ENCODE data around the gene GPD2.
"Not testable (repeated sequence)": the region's sequence is repeated elsewhere in the genome, so short reads cannot be mapped to it uniquely, and the experiment has no call there.

GPD2 gene

DNA sequence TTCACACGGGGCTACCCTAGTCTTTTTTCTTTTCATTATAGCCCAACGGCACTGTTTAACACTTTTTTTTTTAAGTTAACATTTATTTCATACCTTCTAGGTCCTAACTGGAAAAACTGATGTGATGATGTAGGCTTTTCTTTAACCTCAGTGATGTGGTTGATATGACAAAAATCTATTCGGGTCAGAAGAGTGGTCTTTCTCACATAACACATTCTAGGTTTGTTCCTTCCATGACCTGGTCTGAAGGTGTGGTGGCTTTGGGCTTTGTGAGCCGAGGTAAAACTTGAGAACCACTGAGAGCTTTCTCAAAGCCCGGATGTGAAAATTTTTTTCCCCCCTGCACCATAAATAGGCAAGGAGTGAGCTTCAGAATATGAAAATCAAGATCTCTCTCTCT, 44.2 kb downstream of the GPD2 start:
- 95% methylated on average over 2 of the region's 5 CpGs for WGBS
- Histone ChIP-seq H3K27ac (ENCODE audit: low read depth, low read length) (no peak overlapping the region), H3K4me1 (ENCODE audit: insufficient read depth, low read length) (peaks cover 24% of the 10 kb centered on the region), H3K36me3 (ENCODE audit: insufficient read depth, low read length) (no peaks in the 10 kb centered on the region), H3K9ac (ENCODE audit: low read depth, low read length) (no peak overlapping the region), H3K4me3 (ENCODE audit: low read length) (no peak overlapping the region), H3K27me3 (ENCODE audit: insufficient read depth, low read length) (no peaks in the 10 kb centered on the region), H3K9me3 (ENCODE audit: insufficient read depth, low read depth, low read length) (no peaks in the 10 kb centered on the region)

DNA sequence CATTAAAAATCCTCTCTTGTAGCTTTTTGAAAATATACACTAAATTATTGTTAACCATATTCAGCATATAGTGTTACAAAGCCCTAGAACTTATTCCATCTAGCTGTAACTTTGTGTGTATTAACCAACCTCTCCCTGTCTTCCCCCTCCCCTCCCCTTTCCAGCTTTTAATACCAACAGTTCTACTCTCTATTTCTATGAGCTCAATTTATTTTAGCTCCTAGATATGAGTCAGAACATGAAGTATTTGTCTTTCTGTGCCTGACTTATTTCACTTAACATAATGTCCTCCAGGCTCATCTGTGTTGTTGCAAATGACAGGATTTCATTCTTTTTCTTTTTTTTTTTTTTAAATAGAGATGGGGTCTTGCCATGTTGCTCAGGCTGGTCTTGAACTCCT, 45.1 kb downstream of the GPD2 start:
- peaks cover 15% of the 10 kb centered on the region for H3K4me1 ChIP-seq (ENCODE audit: insufficient read depth, low read length)
- no peak overlapping the region for H3K4me3 ChIP-seq (ENCODE audit: low read length)
- no peak overlapping the region for H3K27ac ChIP-seq (ENCODE audit: low read depth, low read length)
- H3K36me3 ChIP-seq (ENCODE audit: insufficient read depth, low read length): no peaks in the 10 kb centered on the region
- H3K27me3 ChIP-seq (ENCODE audit: insufficient read depth, low read length): no peaks in the 10 kb centered on the region
- H3K9ac ChIP-seq (ENCODE audit: low read depth, low read length): no peak overlapping the region
- no peaks in the 10 kb centered on the region for H3K9me3 ChIP-seq (ENCODE audit: insufficient read depth, low read depth, low read length)

GRCh38 chr2:156483741-156484173, 47.6 kb downstream of the GPD2 start:
- H3K9ac ChIP-seq (ENCODE audit: low read depth, low read length): no peak overlapping the region
- no peaks in the 10 kb centered on the region for H3K36me3 ChIP-seq (ENCODE audit: insufficient read depth, low read length)
- no peaks in the 10 kb centered on the region for H3K9me3 ChIP-seq (ENCODE audit: insufficient read depth, low read depth, low read length)
- peaks cover 14% of the 10 kb centered on the region; the same call in 1 of the 2 replicates for H3K4me1 ChIP-seq (ENCODE audit: insufficient read depth, low read length)
- no peak overlapping the region for H3K4me3 ChIP-seq (ENCODE audit: low read length)
- H3K27ac ChIP-seq (ENCODE audit: low read depth, low read length): no peak overlapping the region
- H3K27me3 ChIP-seq (ENCODE audit: insufficient read depth, low read length): no peaks in the 10 kb centered on the region
- 71% methylated on average over 2 of the region's 3 CpGs for WGBS

DNA sequence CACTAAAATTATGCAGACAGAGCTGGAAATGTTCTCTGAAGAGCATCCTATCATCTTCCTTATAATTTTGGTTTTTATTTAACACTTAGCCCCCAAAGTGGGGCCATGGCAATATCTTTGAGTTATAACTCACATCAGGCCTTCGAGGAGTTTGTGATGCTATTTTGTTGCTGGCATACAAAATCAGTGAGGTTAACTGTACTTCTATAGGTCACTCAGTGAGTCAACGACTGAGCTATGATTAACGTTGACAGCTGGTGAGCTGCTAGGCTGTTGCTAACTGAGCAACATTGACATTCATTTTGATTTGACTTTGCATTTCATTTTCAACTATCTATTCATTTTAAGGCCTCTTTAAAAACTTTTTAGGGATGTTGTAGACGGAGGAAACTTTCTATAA, 50.0 kb downstream of the GPD2 start:
- Histone ChIP-seq H3K4me3 (ENCODE audit: low read length) (no peak overlapping the region), H3K9me3 (ENCODE audit: insufficient read depth, low read depth, low read length) (no peaks in the 10 kb centered on the region), H3K36me3 (ENCODE audit: insufficient read depth, low read length) (no peaks in the 10 kb centered on the region), H3K27me3 (ENCODE audit: insufficient read depth, low read length) (no peaks in the 10 kb centered on the region), H3K9ac (ENCODE audit: low read depth, low read length) (no peak overlapping the region), H3K27ac (ENCODE audit: low read depth, low read length) (no peak overlapping the region), H3K4me1 (ENCODE audit: insufficient read depth, low read length) (peaks cover 14% of the 10 kb centered on the region; the same call in 1 of the 2 replicates)
- WGBS: 84% methylated on average over 3 of the region's 4 CpGs

- Histone ChIP-seq H3K4me3 (ENCODE audit: low read length) (no peak overlapping the region), H3K9ac (ENCODE audit: low read depth, low read length) (no peak overlapping the region), H3K4me1 (ENCODE audit: insufficient read depth, low read length) (peaks cover 14% of the 10 kb centered on the region; the same call in 1 of the 2 replicates), H3K9me3 (ENCODE audit: insufficient read depth, low read depth, low read length) (no peaks in the 10 kb centered on the region), H3K36me3 (ENCODE audit: insufficient read depth, low read length) (no peaks in the 10 kb centered on the region), H3K27ac (ENCODE audit: low read depth, low read length) (no peak overlapping the region), H3K27me3 (ENCODE audit: insufficient read depth, low read length) (no peaks in the 10 kb centered on the region)
- 95% methylated on average over 2 of the region's 2 CpGs for WGBS
These were observed 50.4 kb downstream of the GPD2 start for GRCh38 chr2:156486614-156487013.

- no peaks in the 10 kb centered on the region for H3K36me3 ChIP-seq (ENCODE audit: insufficient read depth, low read length)
- H3K9ac ChIP-seq (ENCODE audit: low read depth, low read length): no peak overlapping the region
- WGBS: 93% methylated on average over 1 of the region's 1 CpG
- no peak overlapping the region for H3K27ac ChIP-seq (ENCODE audit: low read depth, low read length)
- no peaks in the 10 kb centered on the region for H3K9me3 ChIP-seq (ENCODE audit: insufficient read depth, low read depth, low read length)
- H3K4me1 ChIP-seq (ENCODE audit: insufficient read depth, low read length): no peaks in the 10 kb centered on the region
- no peak overlapping the region for H3K4me3 ChIP-seq (ENCODE audit: low read length)
- H3K27me3 ChIP-seq (ENCODE audit: insufficient read depth, low read length): no peaks in the 10 kb centered on the region
These were observed 53.0 kb downstream of the GPD2 start for GRCh38 chr2:156489195-156489594.

GRCh38 chr2:156489750-156490465, 53.7 kb downstream of the GPD2 start:
- no peak overlapping the region for H3K4me3 ChIP-seq (ENCODE audit: low read length)
- H3K9ac ChIP-seq (ENCODE audit: low read depth, low read length): no peak overlapping the region
- 90% methylated on average over 2 of the region's 6 CpGs for WGBS
- H3K27me3 ChIP-seq (ENCODE audit: insufficient read depth, low read length): no peaks in the 10 kb centered on the region
- no peak overlapping the region for H3K27ac ChIP-seq (ENCODE audit: low read depth, low read length)
- H3K36me3 ChIP-seq (ENCODE audit: insufficient read depth, low read length): no peaks in the 10 kb centered on the region
- H3K9me3 ChIP-seq (ENCODE audit: insufficient read depth, low read depth, low read length): no peaks in the 10 kb centered on the region
- H3K4me1 ChIP-seq (ENCODE audit: insufficient read depth, low read length): no peaks in the 10 kb centered on the region

DNA sequence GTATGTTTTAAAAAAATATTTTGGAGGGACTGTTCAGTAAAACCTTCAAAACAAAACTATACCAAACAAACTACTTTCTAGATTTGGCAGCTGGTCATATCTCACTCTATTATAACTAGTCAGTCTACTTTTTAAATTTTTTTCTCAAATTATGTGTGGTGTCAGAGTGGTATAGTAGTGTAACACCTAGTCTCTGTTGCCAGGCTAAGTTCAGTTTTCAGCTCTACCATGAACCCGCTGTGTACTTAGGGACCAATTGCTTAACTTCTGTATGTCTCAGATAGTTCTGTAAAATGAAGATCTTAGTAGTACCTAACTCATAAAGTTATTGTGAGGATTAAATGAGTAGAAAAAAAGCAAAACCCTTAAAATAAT, 54.3 kb downstream of the GPD2 start:
- WGBS: 100% methylated on average over 1 of the region's 1 CpG
- Histone ChIP-seq H3K9me3 (ENCODE audit: insufficient read depth, low read depth, low read length) (no peaks in the 10 kb centered on the region), H3K4me3 (ENCODE audit: low read length) (no peak overlapping the region), H3K27me3 (ENCODE audit: insufficient read depth, low read length) (no peaks in the 10 kb centered on the region), H3K36me3 (ENCODE audit: insufficient read depth, low read length) (no peaks in the 10 kb centered on the region), H3K9ac (ENCODE audit: low read depth, low read length) (no peak overlapping the region), H3K27ac (ENCODE audit: low read depth, low read length) (no peak overlapping the region), H3K4me1 (ENCODE audit: insufficient read depth, low read length) (no peaks in the 10 kb centered on the region)

GRCh38 chr2:156491176-156491575, 55.0 kb downstream of the GPD2 start:
- WGBS: 100% methylated on average over 2 of the region's 2 CpGs
- Histone ChIP-seq H3K27me3 (ENCODE audit: insufficient read depth, low read length) (no peaks in the 10 kb centered on the region), H3K9ac (ENCODE audit: low read depth, low read length) (no peak overlapping the region), H3K9me3 (ENCODE audit: insufficient read depth, low read depth, low read length) (no peaks in the 10 kb centered on the region), H3K4me3 (ENCODE audit: low read length) (no peak overlapping the region), H3K36me3 (ENCODE audit: insufficient read depth, low read length) (no peaks in the 10 kb centered on the region), H3K4me1 (ENCODE audit: insufficient read depth, low read length) (0 out of 2 replicates have a peak, but pooled peaks cover 3% of the 10 kb centered on the region), H3K27ac (ENCODE audit: low read depth, low read length) (no peak overlapping the region)

DNA sequence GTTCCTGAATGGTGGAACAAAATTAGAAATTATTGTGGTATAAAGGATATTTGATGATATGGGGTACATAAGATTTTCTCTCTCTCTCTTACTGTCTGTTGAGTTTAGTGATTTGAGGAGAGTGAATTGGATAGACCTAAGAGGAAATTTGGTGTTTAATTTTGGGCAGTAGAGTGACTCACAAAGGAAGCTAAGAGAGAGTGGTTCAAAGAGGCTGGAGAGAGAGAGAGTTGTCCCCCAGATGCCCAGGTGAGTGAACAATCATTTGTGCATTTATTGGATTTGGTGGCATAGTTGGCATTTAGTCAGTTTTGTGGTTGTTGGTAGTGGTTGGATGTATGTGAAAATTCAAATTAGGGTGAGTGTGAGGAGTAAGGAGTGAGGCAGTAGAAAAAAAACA, 56.8 kb downstream of the GPD2 start:
- H3K9ac ChIP-seq (ENCODE audit: low read depth, low read length): no peak overlapping the region
- no peak overlapping the region for H3K27ac ChIP-seq (ENCODE audit: low read depth, low read length)

DNA sequence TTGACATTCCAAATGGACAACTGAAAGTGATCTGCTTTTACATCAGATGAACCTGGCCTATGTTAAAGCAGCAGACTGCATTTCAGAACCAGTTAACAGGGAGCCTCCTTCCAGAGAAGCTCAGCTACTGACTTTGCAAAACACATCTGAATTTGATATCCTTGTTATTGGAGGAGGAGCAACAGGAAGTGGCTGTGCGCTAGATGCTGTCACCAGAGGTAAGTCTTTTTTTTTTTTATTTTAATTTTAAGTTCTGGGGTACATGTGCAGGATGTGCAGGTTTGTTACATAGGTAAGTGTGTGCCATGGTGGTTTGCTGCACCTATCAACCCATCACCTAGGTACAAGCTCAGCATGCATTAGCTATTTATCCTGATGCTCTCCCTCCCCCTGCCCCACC, 59.8 kb downstream of the GPD2 start:
- not testable (repeated sequence) for H3K27ac ChIP-seq (ENCODE audit: low read depth, low read length); H3K4me3 ChIP-seq (ENCODE audit: low read length); H3K36me3 ChIP-seq (ENCODE audit: insufficient read depth, low read length); H3K9ac ChIP-seq (ENCODE audit: low read depth, low read length); H3K9me3 ChIP-seq (ENCODE audit: insufficient read depth, low read depth, low read length); H3K27me3 ChIP-seq (ENCODE audit: insufficient read depth, low read length); H3K4me1 ChIP-seq (ENCODE audit: insufficient read depth, low read length)
- 90% methylated on average over 1 of the region's 1 CpG for WGBS

More for the DNA sequence above, 56.8 kb downstream of the GPD2 start:
- H3K27me3 ChIP-seq (ENCODE audit: insufficient read depth, low read length): no peaks in the 10 kb centered on the region
- no peak overlapping the region for H3K4me3 ChIP-seq (ENCODE audit: low read length)
- H3K9me3 ChIP-seq (ENCODE audit: insufficient read depth, low read depth, low read length): no peaks in the 10 kb centered on the region
- H3K36me3 ChIP-seq (ENCODE audit: insufficient read depth, low read length): no peaks in the 10 kb centered on the region
- 0 out of 2 replicates have a peak, but pooled peaks cover 6% of the 10 kb centered on the region for H3K4me1 ChIP-seq (ENCODE audit: insufficient read depth, low read length)

GRCh38 chr2:156505696-156506095, 69.5 kb downstream of the GPD2 start:
- Histone ChIP-seq H3K27me3 (ENCODE audit: insufficient read depth, low read length) (no peaks in the 10 kb centered on the region), H3K36me3 (ENCODE audit: insufficient read depth, low read length) (no peaks in the 10 kb centered on the region), H3K9me3 (ENCODE audit: insufficient read depth, low read depth, low read length) (no peaks in the 10 kb centered on the region), H3K4me3 (ENCODE audit: low read length) (no peak overlapping the region), H3K27ac (ENCODE audit: low read depth, low read length) (no peak overlapping the region), H3K4me1 (ENCODE audit: insufficient read depth, low read length) (no peaks in the 10 kb centered on the region), H3K9ac (ENCODE audit: low read depth, low read length) (no peak overlapping the region)

All from HUES64 (cell line).